Spleen (tissue), 11 donors: ENCODE results near the gene TAB2. TPM values are rescaled to one million over a fixed set of nuclear protein-coding genes. Genes with fewer than 3 reads are reported as not detected.

Experiments used
- DNase-seq: peaks from one replicate; pipeline ENCODE4 v3.0.0-alpha.2; 2020
- H3K27ac ChIP-seq, 8 donors: fragments of 200-600 bp; sonication (generic) in 7 of 8; 1 replicate in 4 of 8; 2 replicates in 4 of 8; pipeline versions ENCODE4 v1.5.0 to v1.8.0; 2016 to 2021; ENCODE audit warnings: inconsistent platforms in 4 of 8, mild to moderate bottlenecking in 4 of 8, moderate library complexity in 1 of 8
- H3K27me3 ChIP-seq, 7 donors: fragments of 200-600 bp; sonication (generic) in 6 of 7; replicated peaks in 1 of 7; 1 replicate in 4 of 7; 2 replicates in 3 of 7; pipeline versions ENCODE4 v1.5.0 to v1.8.0; 2016 to 2021; ENCODE audit warnings: inconsistent platforms in 3 of 7, mild to moderate bottlenecking in 1 of 7
- H3K36me3 ChIP-seq, 6 donors: fragments of 200-600 bp; sonication (generic) in 5 of 6; 1 replicate in 4 of 6; 2 replicates in 2 of 6; pipeline versions ENCODE4 v1.5.0 to v1.8.0; 2016 to 2021; ENCODE audit warnings: inconsistent platforms in 2 of 6
- H3K4me1 ChIP-seq, 6 donors: fragments of 200-600 bp; sonication (generic) in 5 of 6; 1 replicate in 3 of 6; 2 replicates in 3 of 6; pipeline versions ENCODE4 v1.5.0 to v1.8.0; 2016 to 2021; ENCODE audit warnings: inconsistent platforms in 3 of 6
- H3K4me3 ChIP-seq, 8 donors: fragments of 200-600 bp; sonication (generic) in 7 of 8; 1 replicate in 4 of 8; 2 replicates in 4 of 8; pipeline versions ENCODE4 v1.5.0 to v1.8.0; 2016 to 2021; ENCODE audit warnings: inconsistent platforms in 4 of 8, mild to moderate bottlenecking in 4 of 8, moderate library complexity in 2 of 8
- H3K9me3 ChIP-seq, 8 donors: fragments of 200-600 bp; sonication (generic) in 7 of 8; 1 replicate in 4 of 8; 2 replicates in 4 of 8; pipeline versions ENCODE4 v1.5.0 to v1.8.0; 2016 to 2021; ENCODE audit warnings: inconsistent platforms in 4 of 8
- CTCF ChIP-seq, 11 experiments: fragments of 200-600 bp in 7 of 11; fragments of 450-650 bp in 4 of 11; sonication (generic) in 4 of 11; IDR thresholded peaks in 8 of 11; conservative IDR thresholded peaks in 3 of 11; 1 replicate in 7 of 11; 2 replicates in 4 of 11; pipeline versions ENCODE4 v1.4.0 to v1.8.0; 2016 to 2021; ENCODE audit warnings: antibody characterized with exemption in 11 of 11, inconsistent platforms in 4 of 11, mild to moderate bottlenecking in 1 of 11
- POLR2A ChIP-seq, 3 donors: fragments of 450-650 bp; IDR thresholded peaks; one replicate each; pipeline ENCODE4 v1.5.1; 2017; ENCODE audit warnings: antibody characterized with exemption in 3 of 3, mild to moderate bottlenecking in 1 of 3
- POLR2AphosphoS5 ChIP-seq, 3 donors: sonication (generic); formaldehyde crosslinking; IDR thresholded peaks; one replicate each; pipeline ENCODE4 v1.5.1; 2017; ENCODE audit warnings: antibody characterized with exemption in 3 of 3
- WGBS, 5 donors: extraction: QIAGEN DNeasy Blood & Tissue Kit in 3 of 5; methylation state at CpG; one replicate each; pipeline versions ENCODE4 v1.1.5 to v1.1.7; 2013 to 2018; 5-methylcytosine and 5-hydroxymethylcytosine counted together
- intact Hi-C: fragments of 100-400 bp; cut with DNase I; formaldehyde crosslinking; loops from one replicate; pipeline ENCODE4 v1.15.0; 2023; ENCODE audit warnings: low total_unique reads
- polyA plus RNA-seq, 3 donors: library from polyadenylated mRNA; stranded (reverse); fragments of 200-250 nt; gene quantifications; one replicate each; pipeline ENCODE4 v1.2.1, GENCODE V29; 2013
- total RNA-seq, 7 donors: library from RNA; depleted of rRNA in 3 of 7; stranded (reverse); fragments of >200 nt in 3 of 7; fragmentation: NEBNext Ultra II Directional in 4 of 7; extraction: Animal tissue kit (Norgen Biotek cat#: 25700) in 4 of 7; gene quantifications; one replicate each; pipeline versions ENCODE4 v1.1.0 to v1.2.1, GENCODE V29; 2016 to 2021
- donor health status: healthy with polysubstance abuse.
- donor health status: DM: no; HTN: no; CAD: no; lungs with moderate emphysema.
- donor health status: DM: no; HTN: no; CAD: no.
- donor health status: Bipolar disorder and iron deficiency.
- donor health status: healthy.
- donor health status: DM: no; HTN: no; CAD: no.
- donor health status: DM: yes; HTN: yes; CAD: no.

Gene TAB2
- total and polyA plus RNA-seq, 10 donors: 15.4 to 84.1 (median 70.9) TPM

GRCh38 chr6:149373511-149373910 is 56.0 kb downstream of the TAB2 start:
- WGBS, 5 donors: 96 to 100% (median 98%) methylated on average over 2 of the region's 2 CpGs
- Histone ChIP-seq H3K27me3 (no peaks in the 10 kb centered on the region), H3K4me3 (no peak overlapping the region), H3K9me3 (no peaks in the 10 kb centered on the region), H3K4me1 (peaks cover 0 to 67% (median 30%) of the 10 kb centered on the region in 6 donors), H3K36me3 (peaks cover 0 to 47% (median 8%) of the 10 kb centered on the region in 6 donors), H3K27ac (no peak overlapping the region)
- TF ChIP-seq POLR2AphosphoS5 (IDR thresholded peaks at IDR 0.05) (no peak), POLR2A (IDR thresholded peaks at IDR 0.05) (no peak), CTCF (IDR thresholded peaks at IDR 0.05 in 8 of 11, conservative IDR thresholded peaks at IDR 0.05 in 3 of 11) (no peak)
- no peak for DNase-seq
- intact Hi-C loops: no loop called here

- no peaks in the 10 kb centered on the region for H3K27me3 ChIP-seq
- no peak for DNase-seq
- H3K9me3 ChIP-seq: no peaks in the 10 kb centered on the region
- TF ChIP-seq CTCF (IDR thresholded peaks at IDR 0.05 in 8 of 11, conservative IDR thresholded peaks at IDR 0.05 in 3 of 11) (no peak), POLR2A (IDR thresholded peaks at IDR 0.05) (no peak), POLR2AphosphoS5 (IDR thresholded peaks at IDR 0.05) (no peak)
- 96 to 98% (median 96%) methylated on average over 3 of the region's 3 CpGs for WGBS, 5 donors
- H3K4me1 ChIP-seq: peaks cover 0 to 22% (median 0%) of the 10 kb centered on the region in 6 donors
- no peak overlapping the region for H3K4me3 ChIP-seq
- H3K36me3 ChIP-seq: peaks cover 0 to 74% (median 34%) of the 10 kb centered on the region in 6 donors
- intact Hi-C loops: no loop called here
- H3K27ac ChIP-seq: no peak overlapping the region
These were observed 62.5 kb downstream of the TAB2 start for GRCh38 chr6:149379977-149380376.

GRCh38 chr6:149380523-149380922 is 63.0 kb downstream of the TAB2 start:
- no peak overlapping the region for H3K4me3 ChIP-seq
- no peak for DNase-seq
- H3K27ac ChIP-seq: no peak overlapping the region
- peaks cover 0 to 75% (median 34%) of the 10 kb centered on the region in 6 donors for H3K36me3 ChIP-seq
- H3K9me3 ChIP-seq: no peaks in the 10 kb centered on the region
- H3K27me3 ChIP-seq: no peaks in the 10 kb centered on the region
- peaks cover 0 to 17% (median 0%) of the 10 kb centered on the region in 6 donors for H3K4me1 ChIP-seq
- intact Hi-C loops: no loop called here
- TF ChIP-seq CTCF (IDR thresholded peaks at IDR 0.05 in 8 of 11, conservative IDR thresholded peaks at IDR 0.05 in 3 of 11) (no peak), POLR2A (IDR thresholded peaks at IDR 0.05) (no peak), POLR2AphosphoS5 (IDR thresholded peaks at IDR 0.05) (no peak)

GRCh38 chr6:149383371-149383770 is 65.9 kb downstream of the TAB2 start:
- no peaks in the 10 kb centered on the region for H3K27me3 ChIP-seq
- no peak overlapping the region for H3K4me3 ChIP-seq
- peaks cover 0 to 16% (median 8%) of the 10 kb centered on the region in 8 donors for H3K9me3 ChIP-seq
- DNase-seq: no peak
- H3K27ac ChIP-seq: no peak overlapping the region
- no peak for TF ChIP-seq POLR2A (IDR thresholded peaks at IDR 0.05)
- TF ChIP-seq POLR2AphosphoS5 (IDR thresholded peaks at IDR 0.05): no peak
- no peak for TF ChIP-seq CTCF (IDR thresholded peaks at IDR 0.05 in 8 of 11, conservative IDR thresholded peaks at IDR 0.05 in 3 of 11)
- peaks cover 0 to 86% (median 29%) of the 10 kb centered on the region in 6 donors for H3K36me3 ChIP-seq
- H3K4me1 ChIP-seq: peaks cover 0 to 17% (median 0%) of the 10 kb centered on the region in 6 donors
- WGBS, 5 donors: 95 to 99% (median 96%) methylated on average over 4 of the region's 4 CpGs
- intact Hi-C loops: no loop called here
